ENCODE results near the gene SLC49A4. TPM values are rescaled to one million over a fixed set of nuclear protein-coding genes. Genes with fewer than 3 reads are reported as not detected.

The SLC49A4 gene
- total and polyA plus RNA-seq, 12 donors: 2.2 to 40.8 (median 17.5) TPM

- H3K36me3 ChIP-seq (replicated peaks in 1 of 2): no peaks in the 10 kb centered on the region
- H3K9me3 ChIP-seq (replicated peaks in 1 of 3): no peaks in the 10 kb centered on the region
- H3K27me3 ChIP-seq: peaks cover 12% of the 10 kb centered on the region
- 16 to 31% (median 17%) methylated on average over 6 to 68 of the region's 68 CpGs for WGBS, 4 donors
- peaks cover 5 to 6% of the 10 kb centered on the region in 2 donors for H3K4me1 ChIP-seq (replicated peaks in 1 of 2)
- no peak for DNase-seq
- H3K4me3 ChIP-seq: peak overlapping the region in 1 of 4 donors; percentile 33
- TF ChIP-seq POLR2A (IDR thresholded peaks at IDR 0.05) (no peak), CTCF (IDR thresholded peaks at IDR 0.05) (peak in 1 of 6 experiments; percentile 2)
- no peak overlapping the region for H3K27ac ChIP-seq
- intact Hi-C loops (cut with DNase I): no loop called here
Measured at GRCh38 chr3:122921791-122922651, 127.2 kb downstream of the SLC49A4 start.

GRCh38 chr3:122923611-122924010 is 128.7 kb downstream of the SLC49A4 start:
- Histone ChIP-seq H3K4me3 (no peak overlapping the region), H3K36me3 (replicated peaks in 1 of 2) (no peaks in the 10 kb centered on the region), H3K27me3 (peaks cover 12% of the 10 kb centered on the region), H3K4me1 (replicated peaks in 1 of 2) (peaks cover 5 to 6% of the 10 kb centered on the region in 2 donors), H3K27ac (no peak overlapping the region), H3K9me3 (replicated peaks in 1 of 3) (no peaks in the 10 kb centered on the region)
- intact Hi-C loops (cut with DNase I): no loop called here
- 70 to 83% (median 74%) methylated on average over 6 of the region's 6 CpGs for WGBS, 4 donors
- no peak for DNase-seq
- TF ChIP-seq CTCF (IDR thresholded peaks at IDR 0.05) (no peak), POLR2A (IDR thresholded peaks at IDR 0.05) (no peak)

- Histone ChIP-seq H3K27me3 (peaks cover 12% of the 10 kb centered on the region), H3K4me1 (replicated peaks in 1 of 2) (peaks cover 5 to 6% of the 10 kb centered on the region in 2 donors), H3K4me3 (no peak overlapping the region), H3K36me3 (replicated peaks in 1 of 2) (no peaks in the 10 kb centered on the region), H3K9me3 (replicated peaks in 1 of 3) (no peaks in the 10 kb centered on the region), H3K27ac (no peak overlapping the region)
- DNase-seq: no peak
- TF ChIP-seq CTCF (IDR thresholded peaks at IDR 0.05) (no peak), POLR2A (IDR thresholded peaks at IDR 0.05) (no peak)
- intact Hi-C loops (cut with DNase I): no loop called here
- WGBS, 4 donors: 68 to 80% (median 76%) methylated on average over 2 of the region's 2 CpGs
Measured at GRCh38 chr3:122924056-122924455, 129.2 kb downstream of the SLC49A4 start.

- Histone ChIP-seq H3K27ac (no peak overlapping the region), H3K4me3 (no peak overlapping the region), H3K27me3 (peaks cover 12% of the 10 kb centered on the region), H3K4me1 (replicated peaks in 1 of 2) (peaks cover 6 to 10% of the 10 kb centered on the region in 2 donors), H3K36me3 (replicated peaks in 1 of 2) (no peaks in the 10 kb centered on the region), H3K9me3 (replicated peaks in 1 of 3) (no peaks in the 10 kb centered on the region)
- DNase-seq: no peak
- TF ChIP-seq CTCF (IDR thresholded peaks at IDR 0.05) (no peak), POLR2A (IDR thresholded peaks at IDR 0.05) (no peak)
- WGBS, 4 donors: 83 to 100% (median 86%) methylated on average over 1 of the region's 1 CpG
- intact Hi-C loops (cut with DNase I): no loop called here
Measured at GRCh38 chr3:122925756-122926155, 130.9 kb downstream of the SLC49A4 start.

Measured in adrenal gland (tissue), 12 donors.